PC-3 (cell line): ENCODE measurements around the gene KCNJ11. TPM values are rescaled to one million over a fixed set of nuclear protein-coding genes. Genes with fewer than 3 reads are reported as not detected.
A peak's percentile ranks its signal among the peaks of the same experiment; 100 is the strongest.

Source experiments
- ATAC-seq: fragments of 200-7000 bp; cut with Tn5 transposase; 2 replicates; pipeline ENCODE4 v1.9.1; 2020; ENCODE audit warnings: mild to moderate bottlenecking, moderate library complexity
- BruUV-seq: library from RNA; stranded (reverse); fragments of 400-500 nt; replicated peaks from 2 replicates; lab custom pipeline; 2021; lab: Mats Ljungman, UMichigan
- CTCF ChIA-PET: fragments of 300-600 bp; sonication (Branson Sonifier 250); formaldehyde crosslinking; loops from one replicate; lab custom pipeline; 2022; ENCODE audit warnings: antibody characterized with exemption; lab: Charles Lee
- POLR2A ChIA-PET: fragments of 300-600 bp; sonication (Branson Sonifier 250); formaldehyde crosslinking; loops from one replicate; lab custom pipeline; 2022; ENCODE audit warnings: antibody characterized with exemption; ENCODE audit not compliant: unreplicated experiment; lab: Charles Lee
- DNase-seq: peaks from one replicate; pipeline ENCODE4 v3.0.0-alpha.2; 2015
- H2AFZ ChIP-seq: fragments of 300-600 bp; sonication (generic); 2 replicates; pipeline ENCODE4 v1.6.0; 2016; ENCODE audit warnings: antibody characterized with exemption, low read length
- H3F3A ChIP-seq: fragments of 300-600 bp; sonication (generic); one replicate; pipeline ENCODE4 v1.6.0; 2017; ENCODE audit warnings: antibody characterized with exemption, low read length, control low read depth, mild to moderate bottlenecking; ENCODE audit not compliant: unreplicated experiment
- H3K27ac ChIP-seq: fragments of 300-600 bp; sonication (generic); 2 replicates; pipeline ENCODE4 v1.5.1; 2016; ENCODE audit warnings: mild to moderate bottlenecking, low read length
- H3K27me3 ChIP-seq: fragments of 300-600 bp; sonication (generic); 2 replicates; pipeline ENCODE4 v1.6.1; 2016; ENCODE audit warnings: low read length, mixed read lengths
- H3K36me3 ChIP-seq: fragments of 300-600 bp; sonication (generic); 2 replicates; pipeline ENCODE4 v1.6.1; 2016; ENCODE audit warnings: low read depth, mixed run types, low read length, mixed read lengths
- H3K4me1 ChIP-seq: fragments of 300-600 bp; sonication (generic); 2 replicates; pipeline ENCODE4 v1.5.1; 2016; ENCODE audit warnings: low read length; ENCODE audit not compliant: insufficient read depth
- H3K4me2 ChIP-seq: fragments of 300-600 bp; sonication (generic); 2 replicates; pipeline ENCODE4 v1.6.0; 2016; ENCODE audit warnings: low read length
- H3K4me3 ChIP-seq: fragments of 300-600 bp; sonication (generic); 2 replicates; pipeline ENCODE4 v1.5.1; 2016; ENCODE audit warnings: mild to moderate bottlenecking, low read length, mixed read lengths
- H3K79me2 ChIP-seq: fragments of 300-600 bp; sonication (generic); 2 replicates; pipeline ENCODE4 v1.6.1; 2017; ENCODE audit warnings: low read length, mixed read lengths
- H3K9ac ChIP-seq: fragments of 300-600 bp; sonication (generic); 2 replicates; pipeline ENCODE4 v1.6.0; 2016; ENCODE audit warnings: mild to moderate bottlenecking, low read length
- H3K9me2 ChIP-seq: fragments of 300-600 bp; sonication (generic); replicated peaks from 2 replicates; pipeline ENCODE4 v1.6.1; 2016; ENCODE audit warnings: mixed run types, low read length, mixed read lengths
- H3K9me3 ChIP-seq: fragments of 300-600 bp; sonication (generic); 2 replicates; pipeline ENCODE4 v1.6.1; 2016; ENCODE audit warnings: low read length, mixed read lengths
- H4K20me1 ChIP-seq: fragments of 300-600 bp; sonication (generic); 2 replicates; pipeline ENCODE4 v1.6.1; 2016; ENCODE audit warnings: low read length, mixed read lengths
- EZH2 ChIP-seq: fragments of 300-600 bp; sonication (generic); IDR thresholded peaks from one replicate; pipeline ENCODE4 v1.6.1; 2017; ENCODE audit warnings: antibody characterized with exemption, mild to moderate bottlenecking, low read length; ENCODE audit not compliant: unreplicated experiment
- EZH2phosphoT487 ChIP-seq: fragments of 300-600 bp; sonication (generic); IDR thresholded peaks from 2 replicates; pipeline ENCODE4 v1.6.1; 2018; ENCODE audit warnings: mild to moderate bottlenecking, antibody characterized with exemption, low read length, borderline replicate concordance
- intact Hi-C: fragments of 100-400 bp; cut with micrococcal nuclease; formaldehyde crosslinking; loops from 2 replicates; pipeline ENCODE4 v1.9.0; 2023
- total RNA-seq: library from RNA; depleted of rRNA; stranded (reverse); fragments of >200 nt; gene quantifications from 2 replicates; pipeline ENCODE4 v1.2.3, GENCODE V29; 2014
- TF ChIP-seq, protein P1 (sequence below): fragments of 300-600 bp; sonication (generic); conservative IDR thresholded peaks from 2 replicates; pipeline ENCODE4 v1.5.1; 2017; ENCODE audit warnings: antibody characterized with exemption, low read depth, mild to moderate bottlenecking, low read length

KCNJ11 gene
- total RNA-seq, 1 experiment from 2014 or later = 0.98 TPM

DNA sequence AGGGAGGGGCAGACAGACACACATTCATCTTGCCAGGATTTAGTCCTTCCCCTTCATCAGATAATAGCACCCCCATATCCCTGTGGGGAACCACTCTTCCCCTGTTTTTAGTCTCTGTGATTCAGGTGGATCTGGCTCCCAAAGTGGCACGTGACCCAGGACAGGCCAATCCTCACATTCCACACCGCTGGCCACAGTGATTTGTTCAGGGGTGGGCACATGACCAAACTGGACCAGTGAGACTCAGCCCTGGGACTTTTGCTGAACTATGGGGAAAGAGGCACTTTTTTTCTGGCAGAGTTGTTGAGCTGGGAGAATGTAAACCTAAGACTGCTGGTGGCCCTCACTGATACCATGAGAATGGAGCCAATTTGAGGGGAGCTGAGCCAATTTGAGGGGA is 19.1 kb upstream of the KCNJ11 start:
- CTCF ChIA-PET = no interaction called here
- DNase-seq (no peak), ATAC-seq (no peak)
- Histone ChIP-seq H3K9ac (no peak overlapping the region), H3K4me1 (no peaks in the 10 kb centered on the region; the same call in 1 of the 2 replicates), H3K9me2 (no peaks in the 10 kb centered on the region), H3K36me3 (no peaks in the 10 kb centered on the region), H4K20me1 (no peaks in the 10 kb centered on the region), H3F3A (no peaks in the 10 kb centered on the region), H3K79me2 (no peaks in the 10 kb centered on the region), H2AFZ (no peak overlapping the region), H3K27ac (no peak overlapping the region), H3K4me2 (no peak overlapping the region), H3K27me3 (no peaks in the 10 kb centered on the region), H3K9me3 (no peaks in the 10 kb centered on the region), H3K4me3 (no peak overlapping the region)
- no TSS peak for BruUV-seq
- intact Hi-C loops = no loop called here
- TF ChIP-seq, protein P1, sequence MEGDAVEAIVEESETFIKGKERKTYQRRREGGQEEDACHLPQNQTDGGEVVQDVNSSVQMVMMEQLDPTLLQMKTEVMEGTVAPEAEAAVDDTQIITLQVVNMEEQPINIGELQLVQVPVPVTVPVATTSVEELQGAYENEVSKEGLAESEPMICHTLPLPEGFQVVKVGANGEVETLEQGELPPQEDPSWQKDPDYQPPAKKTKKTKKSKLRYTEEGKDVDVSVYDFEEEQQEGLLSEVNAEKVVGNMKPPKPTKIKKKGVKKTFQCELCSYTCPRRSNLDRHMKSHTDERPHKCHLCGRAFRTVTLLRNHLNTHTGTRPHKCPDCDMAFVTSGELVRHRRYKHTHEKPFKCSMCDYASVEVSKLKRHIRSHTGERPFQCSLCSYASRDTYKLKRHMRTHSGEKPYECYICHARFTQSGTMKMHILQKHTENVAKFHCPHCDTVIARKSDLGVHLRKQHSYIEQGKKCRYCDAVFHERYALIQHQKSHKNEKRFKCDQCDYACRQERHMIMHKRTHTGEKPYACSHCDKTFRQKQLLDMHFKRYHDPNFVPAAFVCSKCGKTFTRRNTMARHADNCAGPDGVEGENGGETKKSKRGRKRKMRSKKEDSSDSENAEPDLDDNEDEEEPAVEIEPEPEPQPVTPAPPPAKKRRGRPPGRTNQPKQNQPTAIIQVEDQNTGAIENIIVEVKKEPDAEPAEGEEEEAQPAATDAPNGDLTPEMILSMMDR = no peak
- TF ChIP-seq EZH2 (no peak), EZH2phosphoT487 (no peak)
- POLR2A ChIA-PET = no interaction called here

DNA sequence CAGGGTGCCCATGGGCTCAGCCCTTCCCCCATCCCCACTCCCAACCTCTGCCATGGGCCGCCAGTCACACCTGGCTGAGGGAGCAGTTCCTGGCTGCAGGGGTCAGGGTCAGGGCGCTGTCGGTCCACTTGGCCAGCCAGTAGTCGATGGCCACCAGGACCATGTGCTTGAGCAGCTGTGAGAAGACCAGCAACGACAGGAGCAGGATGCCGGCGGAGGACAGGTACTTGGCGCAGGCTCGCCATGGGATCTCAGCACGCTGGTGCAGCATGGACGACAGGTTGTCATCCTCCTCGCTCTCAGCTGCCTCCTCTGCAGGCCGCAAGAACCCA is 18.3 kb upstream of the KCNJ11 start:
- POLR2A ChIA-PET = no interaction called here
- Histone ChIP-seq H3K27me3 (no peaks in the 10 kb centered on the region), H3K4me2 (no peak overlapping the region), H3K9ac (no peak overlapping the region), H3K9me2 (no peaks in the 10 kb centered on the region), H3K27ac (no peak overlapping the region), H2AFZ (no peak overlapping the region), H4K20me1 (no peaks in the 10 kb centered on the region), H3K79me2 (no peaks in the 10 kb centered on the region), H3F3A (no peaks in the 10 kb centered on the region), H3K4me1 (no peaks in the 10 kb centered on the region; the same call in 1 of the 2 replicates), H3K9me3 (no peaks in the 10 kb centered on the region), H3K4me3 (no peak overlapping the region), H3K36me3 (no peaks in the 10 kb centered on the region)
- no peak for DNase-seq
- ATAC-seq = no peak
- BruUV-seq = no TSS peak
- CTCF ChIA-PET = no interaction called here
- TF ChIP-seq EZH2phosphoT487 (no peak), EZH2 (no peak)
- TF ChIP-seq, protein P1 = no peak
- intact Hi-C loops = no loop called here

DNA sequence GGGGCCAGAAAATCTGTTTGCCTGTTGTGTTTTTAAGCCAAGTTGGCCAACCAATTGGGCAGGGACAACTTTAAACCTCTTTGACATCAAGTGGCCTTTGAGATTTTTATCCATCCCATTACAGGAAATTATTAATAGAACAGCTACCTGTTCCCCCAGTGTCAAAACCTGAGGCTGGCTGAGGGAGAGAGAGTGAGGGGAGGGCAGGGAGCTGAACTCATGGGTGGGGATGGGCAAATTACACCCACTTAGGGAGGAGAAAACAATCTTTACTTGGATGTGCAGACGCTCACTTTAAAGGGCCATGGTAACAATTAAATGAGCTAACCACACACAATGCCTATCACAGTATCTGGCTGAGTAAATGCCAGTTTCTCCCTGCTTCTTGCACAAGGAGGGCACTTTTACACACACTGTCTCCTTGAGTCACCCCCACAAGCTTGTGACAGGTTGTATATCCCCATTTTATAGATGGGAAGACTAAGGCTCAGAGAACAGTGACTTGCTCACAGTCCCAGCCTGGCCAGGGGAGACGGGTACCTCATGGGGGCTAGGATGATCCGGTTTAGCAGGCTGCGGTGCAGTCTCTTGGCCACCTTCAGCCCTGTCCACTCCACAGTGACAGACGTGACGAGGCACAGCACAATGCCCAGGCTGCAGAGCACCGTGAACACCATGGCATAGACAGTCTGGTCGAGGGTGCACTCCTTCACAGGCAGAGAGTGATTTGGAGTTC is 17.8 kb upstream of the KCNJ11 start:
- no peak overlapping the region for H3K27ac ChIP-seq
- peak overlapping the region; percentile 81 for H2AFZ ChIP-seq
- no peaks in the 10 kb centered on the region for H3F3A ChIP-seq
- ATAC-seq = no peak
- DNase-seq = no peak
- CTCF ChIA-PET = no interaction called here
- no peak overlapping the region for H3K4me3 ChIP-seq
- H3K36me3 ChIP-seq = no peaks in the 10 kb centered on the region
- H3K9me2 ChIP-seq = no peaks in the 10 kb centered on the region
- no peaks in the 10 kb centered on the region for H3K79me2 ChIP-seq
- no peaks in the 10 kb centered on the region for H3K9me3 ChIP-seq
- no peaks in the 10 kb centered on the region for H3K27me3 ChIP-seq
- peak overlapping the region; percentile 38; the same call in 1 of the 2 replicates for H3K4me2 ChIP-seq
- TF ChIP-seq, protein P1 = no peak
- TF ChIP-seq EZH2 (no peak), EZH2phosphoT487 (no peak)
- no TSS peak for BruUV-seq
- POLR2A ChIA-PET = no interaction called here
- H4K20me1 ChIP-seq = no peaks in the 10 kb centered on the region
- intact Hi-C loops = no loop called here
- no peak overlapping the region for H3K9ac ChIP-seq
- no peaks in the 10 kb centered on the region; the same call in 1 of the 2 replicates for H3K4me1 ChIP-seq
